Fibroblast of mammary gland (primary cell): ENCODE data around the gene MAB21L4.

ENCODE experiments used
- DNase-seq: peaks from one replicate; pipeline ENCODE4 v3.0.0-alpha.2; 2010; ENCODE audit warnings: low read depth
- H3K4me3 ChIP-seq: 2 replicates; pipeline ENCODE4 v1.5.1; 2011; ENCODE audit warnings: low read depth, mild to moderate bottlenecking, low read length, moderate library complexity; ENCODE audit not compliant: control insufficient read depth
- TF ChIP-seq, protein P1 (sequence below): conservative IDR thresholded peaks from 2 replicates; pipeline ENCODE4 v1.5.1; 2011; ENCODE audit warnings: low read depth, low read length, inconsistent platforms; ENCODE audit not compliant: control insufficient read depth, insufficient read depth

Gene MAB21L4

DNA sequence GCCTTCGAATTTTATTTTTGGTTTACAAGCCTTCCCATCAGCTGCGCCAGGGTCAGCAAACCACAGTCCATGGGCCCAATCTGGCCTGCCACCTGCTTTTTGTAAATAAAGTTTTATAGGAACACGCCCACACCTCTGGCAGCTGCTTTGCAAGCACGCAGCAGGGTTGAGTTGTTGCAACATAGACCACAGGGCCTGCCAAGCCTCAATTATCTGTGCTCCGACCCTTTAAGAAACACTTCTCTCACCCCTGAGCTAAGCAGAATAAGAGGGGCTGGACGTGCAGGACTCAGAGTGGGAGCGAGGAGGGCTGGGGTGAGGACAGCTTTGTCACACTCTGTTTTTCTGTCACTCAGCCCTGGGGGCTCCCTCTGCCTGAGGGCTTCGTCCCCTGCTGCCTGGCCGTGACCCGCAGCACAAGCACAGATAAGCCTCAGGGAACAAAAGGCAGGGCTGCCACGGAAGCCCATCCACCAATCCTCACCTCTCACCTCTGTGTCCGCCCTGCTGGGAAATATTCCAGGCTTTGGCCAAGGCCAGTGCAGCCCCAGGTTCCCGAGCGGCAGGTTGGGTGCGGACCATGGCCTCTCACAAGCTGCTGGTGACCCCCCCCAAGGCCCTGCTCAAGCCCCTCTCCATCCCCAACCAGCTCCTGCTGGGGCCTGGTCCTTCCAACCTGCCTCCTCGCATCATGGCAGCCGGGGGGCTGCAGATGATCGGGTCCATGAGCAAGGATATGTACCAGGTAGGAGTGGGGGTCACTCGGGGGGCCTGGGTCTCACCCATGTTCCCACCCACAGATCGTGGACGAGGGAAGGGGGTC is 27.5 kb downstream of the MAB21L4 start, which contains the start of gene AGXT:
Gene AGXT, plus strand, starts transcription at position 539 of the 823 bp plus-strand sequence. Its CDS starts 42 bp downstream, at position 581.
- peak; percentile 46 for DNase-seq
- no peak within 1 kb of the TSS for H3K4me3 ChIP-seq
- TF ChIP-seq, protein P1, sequence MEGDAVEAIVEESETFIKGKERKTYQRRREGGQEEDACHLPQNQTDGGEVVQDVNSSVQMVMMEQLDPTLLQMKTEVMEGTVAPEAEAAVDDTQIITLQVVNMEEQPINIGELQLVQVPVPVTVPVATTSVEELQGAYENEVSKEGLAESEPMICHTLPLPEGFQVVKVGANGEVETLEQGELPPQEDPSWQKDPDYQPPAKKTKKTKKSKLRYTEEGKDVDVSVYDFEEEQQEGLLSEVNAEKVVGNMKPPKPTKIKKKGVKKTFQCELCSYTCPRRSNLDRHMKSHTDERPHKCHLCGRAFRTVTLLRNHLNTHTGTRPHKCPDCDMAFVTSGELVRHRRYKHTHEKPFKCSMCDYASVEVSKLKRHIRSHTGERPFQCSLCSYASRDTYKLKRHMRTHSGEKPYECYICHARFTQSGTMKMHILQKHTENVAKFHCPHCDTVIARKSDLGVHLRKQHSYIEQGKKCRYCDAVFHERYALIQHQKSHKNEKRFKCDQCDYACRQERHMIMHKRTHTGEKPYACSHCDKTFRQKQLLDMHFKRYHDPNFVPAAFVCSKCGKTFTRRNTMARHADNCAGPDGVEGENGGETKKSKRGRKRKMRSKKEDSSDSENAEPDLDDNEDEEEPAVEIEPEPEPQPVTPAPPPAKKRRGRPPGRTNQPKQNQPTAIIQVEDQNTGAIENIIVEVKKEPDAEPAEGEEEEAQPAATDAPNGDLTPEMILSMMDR, result no peak

DNA sequence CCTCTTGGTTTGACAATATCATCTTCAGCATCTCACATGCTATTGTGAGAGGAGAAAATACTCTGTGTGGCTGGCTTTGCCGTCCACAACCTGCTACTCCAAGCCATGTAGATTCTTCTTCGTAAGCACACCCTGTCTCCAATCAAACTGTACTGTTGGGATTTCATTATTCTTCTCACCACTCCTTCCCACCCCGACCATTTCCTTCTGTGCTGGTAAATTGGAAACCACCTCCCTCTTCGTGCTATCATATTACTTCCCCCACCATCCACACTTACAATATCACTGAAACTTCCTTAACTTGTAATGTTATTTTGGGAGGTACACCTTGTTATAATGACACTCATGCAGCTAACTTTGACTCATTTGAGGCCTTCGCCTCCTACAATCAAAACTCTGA is 30.6 kb downstream of the MAB21L4 start:
- H3K4me3 ChIP-seq, result no peak overlapping the region
- TF ChIP-seq, protein P1, result no peak
- no peak for DNase-seq

DNA sequence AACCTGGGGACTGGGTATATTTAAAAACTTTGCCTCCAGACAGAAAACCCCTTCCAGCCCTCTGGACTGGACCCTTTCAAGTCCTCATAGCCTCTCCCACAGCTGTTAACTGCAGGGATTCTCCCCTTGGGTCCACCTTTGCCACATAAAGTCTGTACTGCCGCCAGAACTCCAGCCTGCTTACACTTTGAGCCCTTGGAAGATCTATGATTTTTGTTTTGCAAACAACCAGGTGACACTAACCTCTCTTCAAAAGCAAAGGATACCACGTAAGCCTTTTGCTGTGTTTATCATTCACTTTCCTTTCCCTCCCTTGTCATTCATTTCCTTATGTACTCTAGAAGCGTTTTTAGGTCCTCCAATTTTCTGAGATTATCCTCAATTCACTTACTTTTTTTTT is 31.5 kb downstream of the MAB21L4 start:
- no peak overlapping the region for H3K4me3 ChIP-seq
- TF ChIP-seq, protein P1, result no peak
- DNase-seq, result no peak

DNA sequence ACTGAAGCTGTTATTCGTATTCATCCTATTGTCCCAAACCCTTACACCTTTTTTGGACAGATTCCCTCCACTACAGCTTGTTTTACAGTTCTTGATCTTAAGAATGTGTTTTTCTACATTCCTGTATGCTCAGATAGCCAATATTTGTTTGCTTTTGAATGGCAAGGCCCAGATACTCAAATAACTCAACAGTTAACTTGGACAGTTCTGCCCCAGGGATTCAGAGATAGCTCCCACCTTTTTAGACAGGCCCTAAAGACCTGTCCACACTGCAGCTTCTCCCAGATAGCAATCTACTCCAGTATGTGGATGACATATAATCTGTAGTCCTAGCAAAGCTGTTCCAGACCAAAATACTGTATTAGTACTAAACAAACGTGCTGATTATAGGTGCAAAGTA is 34.4 kb downstream of the MAB21L4 start:
- no peak for DNase-seq
- TF ChIP-seq, protein P1, result no peak

DNA sequence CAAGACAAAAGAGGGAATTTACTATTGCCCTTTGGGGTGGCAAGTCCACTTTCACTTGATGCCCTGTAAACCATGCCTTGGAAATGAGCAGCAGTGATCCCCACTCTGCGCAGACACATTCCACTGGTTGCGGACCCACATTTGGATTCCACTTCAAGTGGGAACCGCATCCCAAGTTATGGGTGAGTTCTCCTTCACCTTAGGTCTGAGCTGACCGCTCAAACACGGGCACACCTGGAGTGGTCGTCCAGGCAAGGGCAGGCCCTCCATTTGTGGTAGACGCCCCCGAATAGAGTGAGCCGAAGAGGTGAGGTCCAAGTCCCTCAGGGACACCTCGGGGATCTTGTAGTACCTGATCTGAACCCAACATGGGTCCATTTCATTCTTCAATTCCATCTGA is 37.1 kb downstream of the MAB21L4 start:
- TF ChIP-seq, protein P1, result no peak
- no peak overlapping the region for H3K4me3 ChIP-seq
- no peak for DNase-seq

More for the DNA sequence above, 34.4 kb downstream of the MAB21L4 start:
- H3K4me3 ChIP-seq, result no peak overlapping the region

DNA sequence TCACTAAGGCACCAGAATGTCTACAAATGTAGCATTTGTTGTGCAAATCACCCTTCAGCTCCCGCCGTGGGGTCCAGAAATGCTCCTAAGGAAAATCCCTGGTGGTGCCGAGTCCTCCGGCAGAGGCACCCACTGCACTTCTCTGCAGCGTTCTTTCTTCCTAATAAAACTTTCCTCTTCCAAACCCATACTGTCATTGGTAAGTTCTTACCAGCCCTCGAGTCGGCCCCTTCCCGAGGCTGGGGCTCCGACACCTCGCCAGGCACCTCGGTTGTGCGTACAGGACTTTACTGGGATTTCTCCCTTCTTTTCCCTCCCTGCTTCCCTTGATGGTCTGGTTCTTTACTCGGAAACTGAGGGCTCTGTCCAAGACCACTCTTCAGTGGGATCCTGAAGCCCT is 37.6 kb downstream of the MAB21L4 start:
- TF ChIP-seq, protein P1, result no peak
- no peak overlapping the region for H3K4me3 ChIP-seq
- no peak for DNase-seq
